ENCODE data around the gene RND3.

The RND3 gene

GRCh38 chr2:150491943-150492342, 4.5 kb upstream of the RND3 start:
- no peak for DNase-seq

GRCh38 chr2:150491430-150491829, 4.0 kb upstream of the RND3 start:
- no peak for DNase-seq

- no peak for DNase-seq
These were observed 3.0 kb upstream of the RND3 start for GRCh38 chr2:150490466-150490865.

- no peak for DNase-seq
These were observed 655 bp downstream of the RND3 start for GRCh38 chr2:150486539-150487484.

GRCh38 chr2:150485871-150486538, 1.5 kb downstream of the RND3 start:
- DNase-seq, result no peak

GRCh38 chr2:150485114-150485870, 2.2 kb downstream of the RND3 start:
- no peak for DNase-seq

- no peak for DNase-seq
These were observed 2.9 kb downstream of the RND3 start for GRCh38 chr2:150484461-150485021.

DNA sequence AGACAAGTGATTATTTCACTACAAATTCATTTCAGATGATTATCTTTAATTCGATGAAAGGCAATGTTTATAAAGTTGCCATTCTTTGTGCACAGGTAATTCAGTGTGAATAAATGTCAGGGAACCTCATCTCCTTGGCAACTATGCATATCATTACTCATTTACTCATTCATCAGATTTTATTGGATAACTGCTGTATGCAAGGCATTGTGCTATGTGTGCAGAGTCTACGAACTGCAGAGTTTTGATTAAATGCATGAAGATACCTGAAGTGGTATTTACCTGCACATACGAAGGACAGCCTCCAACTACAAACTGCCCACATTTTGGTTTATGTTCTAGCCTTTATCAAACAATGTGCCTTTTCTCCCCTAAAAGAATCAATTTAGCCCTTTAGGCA, 3.5 kb downstream of the RND3 start:
- no peak for DNase-seq

DNA sequence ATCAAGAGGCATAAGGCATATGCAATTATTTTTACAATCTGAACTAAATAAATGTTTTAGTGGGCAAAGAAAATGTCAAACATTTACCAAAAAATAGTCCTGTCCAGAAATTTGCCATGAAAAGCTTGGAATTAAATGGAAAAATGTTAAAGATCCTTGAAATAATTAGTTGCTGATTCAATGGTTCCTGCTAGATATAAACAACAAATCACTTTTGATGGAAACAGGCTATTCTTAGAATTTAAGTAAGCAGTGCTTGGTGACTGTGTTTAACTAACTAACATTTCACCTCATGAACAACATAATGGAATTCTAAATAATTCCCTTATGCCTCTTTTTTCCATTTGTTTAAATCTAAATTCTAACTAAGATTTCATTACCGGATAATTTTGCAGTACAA, 3.9 kb downstream of the RND3 start:
- no peak for DNase-seq

- no peak for DNase-seq
These were observed 4.6 kb downstream of the RND3 start for GRCh38 chr2:150482667-150483400.

DNA sequence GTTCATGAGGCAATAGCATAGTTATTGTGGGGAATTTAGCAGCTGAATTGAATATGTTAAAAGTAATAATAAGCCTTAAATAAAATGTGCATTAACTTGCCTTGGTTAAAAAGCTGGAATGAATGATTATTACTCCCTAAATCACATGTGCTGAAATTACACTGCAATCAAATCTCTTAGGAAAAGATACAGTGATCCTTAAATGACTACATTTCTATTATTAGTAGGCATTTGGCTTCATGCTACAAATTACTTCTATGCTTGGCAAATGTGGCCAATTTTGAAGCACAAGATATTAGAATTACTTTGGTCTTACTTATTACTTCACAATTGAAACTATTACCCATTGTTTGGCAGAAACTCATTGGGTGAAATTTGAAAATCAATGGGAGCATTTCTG, 5.4 kb downstream of the RND3 start:
- no peak for DNase-seq

DNA sequence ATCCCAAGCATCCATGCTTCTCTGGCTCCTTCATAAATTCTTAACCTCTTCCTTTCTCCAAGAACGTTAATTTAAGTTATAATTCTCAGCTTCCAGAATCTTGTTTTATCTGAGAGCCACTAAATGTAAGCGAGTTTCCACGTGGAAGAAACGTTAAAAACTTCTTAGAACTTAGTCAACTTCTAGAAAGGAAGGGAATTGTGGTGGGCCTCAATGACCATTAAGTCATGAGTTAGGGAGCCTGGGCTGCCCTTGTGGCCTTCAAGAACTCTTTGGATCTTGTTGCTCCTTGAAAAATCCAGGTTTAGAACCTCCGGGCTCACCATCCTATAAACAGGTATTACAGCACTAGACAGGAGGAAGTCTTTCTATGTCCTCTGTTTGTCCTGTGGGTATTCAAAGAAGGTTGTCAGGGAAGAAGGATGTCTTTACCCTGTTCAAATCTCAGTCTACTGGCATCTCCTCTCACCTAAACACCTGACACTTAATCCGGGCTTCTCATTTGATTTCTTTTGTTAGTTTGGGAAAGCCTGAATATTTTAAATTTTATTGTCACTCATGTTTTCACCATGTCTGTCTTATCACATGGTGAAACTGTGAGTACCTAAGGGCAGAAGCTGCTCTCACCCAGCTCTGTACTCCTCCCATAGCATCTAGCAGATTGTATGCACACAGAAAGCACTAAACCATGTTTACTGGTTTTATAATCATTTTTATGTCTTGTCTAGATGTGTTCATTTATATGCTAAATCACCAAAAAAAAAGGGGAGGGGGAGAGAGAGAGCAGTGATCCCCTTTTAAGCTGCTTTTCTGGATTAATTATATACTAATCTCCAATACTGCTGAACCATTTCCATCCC, 6.3 kb downstream of the RND3 start:
- DNase-seq, result no peak

- no peak for DNase-seq
These were observed 7.2 kb downstream of the RND3 start for GRCh38 chr2:150480241-150480640.

- no peak for DNase-seq
These were observed 8.2 kb downstream of the RND3 start for GRCh38 chr2:150479075-150479915.

DNA sequence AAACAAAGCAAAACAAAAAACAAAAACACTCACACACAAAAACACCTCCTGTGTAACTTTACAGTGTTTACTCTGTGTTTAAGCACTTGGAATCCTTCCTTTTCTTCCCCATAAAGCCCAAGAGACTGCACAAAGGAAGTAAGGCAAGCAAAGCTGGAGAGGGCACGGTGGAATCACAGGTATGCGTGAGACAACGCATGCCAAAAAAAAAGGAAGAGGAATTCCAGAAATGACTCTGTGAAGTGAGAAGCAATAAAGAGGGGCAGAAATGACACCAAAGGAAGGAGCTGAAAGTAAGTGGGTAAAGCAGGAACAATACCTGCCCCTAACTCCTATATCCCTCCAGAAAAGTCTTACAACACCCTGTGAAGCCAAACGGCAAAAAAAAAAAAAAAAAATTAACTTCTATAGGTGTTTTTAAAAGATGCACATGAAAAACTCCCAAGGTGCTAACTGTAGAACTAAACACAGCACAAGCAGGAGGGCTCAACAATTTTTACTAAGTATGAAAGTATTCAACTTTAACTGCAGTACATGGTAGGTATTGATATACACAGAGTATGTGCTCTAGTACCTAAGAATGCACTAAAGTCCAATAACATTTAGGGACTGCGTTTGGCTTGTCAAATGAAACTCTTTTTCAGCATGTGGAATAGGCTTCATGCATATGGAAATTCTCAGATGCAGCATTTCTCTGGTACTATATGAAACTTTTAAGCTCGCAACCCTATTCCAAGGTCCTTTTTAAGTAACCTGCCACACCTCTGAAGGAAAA, 9.1 kb downstream of the RND3 start:
- no peak for DNase-seq

- DNase-seq, result no peak
These were observed 10.1 kb downstream of the RND3 start for GRCh38 chr2:150477347-150477746.

DNA sequence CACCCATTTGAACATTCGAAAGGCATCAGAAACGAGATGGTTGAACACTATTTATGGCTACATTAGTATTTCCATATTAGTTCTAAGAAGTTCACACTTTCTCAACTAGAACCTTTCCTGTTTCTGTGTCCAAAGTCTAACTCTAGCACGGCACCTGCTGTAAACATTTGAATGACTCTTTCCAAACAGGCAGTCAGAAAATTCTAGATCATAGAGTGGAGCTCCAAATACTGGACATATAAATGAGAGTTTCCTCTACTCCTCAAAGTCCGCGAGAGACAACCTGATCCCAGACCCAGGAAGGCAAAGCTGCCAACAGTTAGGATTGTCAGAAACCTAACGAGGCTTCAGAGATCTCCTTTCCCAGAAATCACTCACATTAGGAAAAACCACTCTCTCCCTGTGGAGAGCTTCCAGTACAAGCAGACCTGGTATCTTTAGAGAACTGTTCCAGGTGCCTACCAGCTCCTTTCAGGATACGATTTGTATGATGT, 10.6 kb downstream of the RND3 start:
- no peak for DNase-seq

DNA sequence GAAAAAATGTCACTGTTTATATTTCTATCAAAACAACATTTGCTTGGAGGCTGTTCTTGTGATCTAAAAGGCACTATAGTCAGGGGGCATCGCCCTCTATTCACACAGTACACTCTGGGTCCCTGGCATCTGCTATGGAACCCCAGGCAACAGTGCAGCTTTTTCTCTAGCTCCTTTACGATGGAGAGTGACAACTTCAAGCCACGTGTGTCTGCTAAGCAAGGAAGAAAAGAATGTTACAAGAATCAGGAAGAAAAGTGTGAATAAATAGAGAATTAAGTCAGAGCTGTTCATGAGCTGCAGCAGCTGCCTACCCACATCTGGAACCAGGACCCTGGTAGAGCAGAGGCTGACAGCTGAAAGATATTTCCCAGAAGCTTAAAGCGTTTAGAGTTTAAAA, 11.2 kb downstream of the RND3 start:
- DNase-seq, result no peak

GRCh38 chr2:150475479-150476250, 11.8 kb downstream of the RND3 start:
- DNase-seq, result no peak
